HG03060 (cell line): ENCODE data around the gene CMTM6.
"Not testable (repeated sequence)": the region's sequence is repeated elsewhere in the genome, so short reads cannot be mapped to it uniquely, and the experiment has no call there.

Source experiments
- ATAC-seq: cut with Tn5 transposase; IDR thresholded peaks from one replicate; pipeline ENCODE4 v1.9.1; 2021; ENCODE audit warnings: low read depth, moderate number of reproducible peaks; ENCODE audit not compliant: unreplicated experiment

The CMTM6 gene

DNA sequence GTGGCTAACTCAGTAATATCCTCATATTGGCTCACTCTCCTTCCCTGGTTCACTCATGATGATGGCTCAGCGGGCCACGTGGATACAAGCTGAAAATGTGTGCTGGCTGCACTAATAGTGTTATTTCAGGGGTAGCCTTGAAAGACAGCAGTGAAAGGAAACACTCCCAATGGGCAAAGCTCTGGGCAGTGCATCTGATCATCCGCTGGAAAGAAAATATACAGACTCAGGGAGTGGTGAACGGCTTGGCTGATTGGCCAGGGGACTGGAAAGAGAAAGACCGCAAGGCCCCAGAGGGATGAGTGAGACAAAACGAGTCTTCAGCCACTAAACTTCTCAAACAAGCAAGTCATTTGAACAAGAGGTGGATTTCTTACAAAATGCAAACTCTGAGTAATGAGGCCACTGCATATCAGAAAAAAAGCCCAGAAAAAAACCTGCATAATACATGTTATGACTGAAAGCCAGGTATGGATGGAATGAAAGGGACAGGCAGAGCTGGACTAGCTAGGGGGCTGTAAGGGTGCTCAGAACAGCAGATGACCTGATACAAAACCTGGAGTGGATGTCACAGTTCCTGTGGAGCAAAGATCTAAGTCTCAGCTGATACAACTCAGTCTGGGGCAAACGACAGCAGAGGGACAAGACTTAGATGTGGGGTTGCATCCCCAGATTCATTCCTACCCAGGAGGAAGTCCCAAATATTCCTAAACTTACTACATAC, 33.3 kb downstream of the CMTM6 start:
- no peak for ATAC-seq

DNA sequence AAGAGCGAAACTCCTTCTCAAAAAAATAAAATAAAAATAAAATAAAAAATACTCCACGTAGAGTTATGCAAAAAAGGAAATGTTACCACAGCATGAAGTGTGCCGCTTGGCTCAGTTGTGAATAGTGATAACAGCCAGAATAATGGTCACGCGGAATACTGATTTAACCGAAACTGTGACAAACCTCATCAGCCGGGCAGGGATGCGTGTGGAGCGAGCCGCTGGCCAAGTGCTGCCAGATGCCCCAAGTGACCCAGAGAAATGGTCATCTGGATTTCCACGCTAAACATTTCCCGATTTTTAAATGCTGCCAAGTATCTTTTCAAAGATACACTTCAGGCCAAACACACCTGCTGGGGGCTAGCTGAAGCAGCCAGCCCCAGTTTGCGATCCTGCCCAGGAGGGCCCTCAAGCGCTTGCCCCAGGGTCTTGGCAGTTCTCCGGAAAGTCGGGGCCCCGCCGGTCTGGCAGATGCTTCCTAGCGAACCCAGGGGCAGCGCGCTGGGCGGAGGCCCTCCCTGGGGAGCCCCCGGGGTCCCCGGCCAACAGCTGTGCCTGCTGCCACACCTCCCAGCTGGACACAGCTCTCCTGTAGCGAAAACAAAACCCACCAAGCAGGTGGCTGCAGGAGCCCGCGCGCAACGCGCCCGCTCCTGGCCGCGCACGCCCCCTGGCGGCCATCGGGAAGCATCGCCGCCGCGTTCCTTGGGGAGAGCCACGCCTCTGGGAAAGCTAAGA, 35.1 kb downstream of the CMTM6 start:
- no peak for ATAC-seq

DNA sequence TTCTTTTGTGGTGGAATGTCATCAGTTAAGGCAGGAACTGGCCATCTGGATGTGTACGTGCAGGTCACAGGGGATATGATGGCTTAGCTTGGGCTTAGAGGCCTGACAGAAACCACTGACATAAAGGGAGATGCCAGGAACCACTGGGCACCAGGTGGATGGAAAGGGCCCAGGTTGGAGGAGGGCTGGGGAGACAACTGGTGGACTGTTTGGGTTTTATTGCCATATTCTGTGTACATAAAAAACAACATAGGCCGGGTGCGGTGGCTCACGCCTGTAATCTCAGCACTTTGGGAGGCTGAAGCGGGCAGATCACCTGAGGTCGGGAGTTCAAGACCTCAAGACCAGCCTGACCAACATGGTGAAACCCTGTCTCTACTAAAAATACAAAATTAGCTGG, 35.8 kb downstream of the CMTM6 start:
- not testable (repeated sequence) for ATAC-seq

DNA sequence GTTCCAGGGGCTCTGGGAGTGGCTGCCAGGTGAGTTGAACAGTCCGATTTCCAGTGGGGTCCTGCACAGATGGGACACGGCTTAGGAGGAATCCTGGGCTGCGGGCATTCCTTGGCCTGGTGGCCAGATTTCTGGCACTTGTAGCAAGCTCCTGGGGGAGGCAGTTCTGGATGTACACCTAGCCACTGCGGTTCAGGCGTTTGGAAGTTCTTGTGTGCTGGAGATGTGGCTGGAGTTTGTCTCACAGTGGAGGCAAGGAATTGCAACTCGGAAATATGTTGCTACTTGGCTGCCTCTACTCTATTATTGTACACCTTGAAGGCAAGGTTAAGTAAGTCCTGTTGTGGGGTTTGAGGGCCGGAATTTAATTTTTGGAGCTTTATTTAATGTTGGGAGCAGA, 37.9 kb downstream of the CMTM6 start:
- ATAC-seq: not testable (repeated sequence)

DNA sequence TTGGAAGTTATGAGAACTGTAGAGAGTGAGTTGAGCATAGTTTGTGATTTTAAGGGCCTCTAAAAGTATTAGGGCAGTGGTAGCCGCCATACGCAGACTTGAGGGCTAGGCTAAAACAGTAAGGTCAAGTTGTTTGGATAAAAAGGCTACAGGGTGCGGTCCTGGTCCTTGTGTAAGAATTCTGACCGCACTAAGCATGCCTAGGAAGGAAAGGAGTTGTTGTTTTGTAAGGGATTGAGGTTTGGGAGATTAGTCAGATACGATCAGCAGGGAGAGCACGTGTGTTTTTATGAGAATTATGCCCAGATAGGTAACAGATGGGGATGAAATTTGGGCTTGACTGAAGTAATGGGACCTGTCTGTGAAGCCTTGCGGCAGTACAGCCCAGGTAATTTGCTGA, 39.2 kb downstream of the CMTM6 start:
- ATAC-seq: not testable (repeated sequence)

DNA sequence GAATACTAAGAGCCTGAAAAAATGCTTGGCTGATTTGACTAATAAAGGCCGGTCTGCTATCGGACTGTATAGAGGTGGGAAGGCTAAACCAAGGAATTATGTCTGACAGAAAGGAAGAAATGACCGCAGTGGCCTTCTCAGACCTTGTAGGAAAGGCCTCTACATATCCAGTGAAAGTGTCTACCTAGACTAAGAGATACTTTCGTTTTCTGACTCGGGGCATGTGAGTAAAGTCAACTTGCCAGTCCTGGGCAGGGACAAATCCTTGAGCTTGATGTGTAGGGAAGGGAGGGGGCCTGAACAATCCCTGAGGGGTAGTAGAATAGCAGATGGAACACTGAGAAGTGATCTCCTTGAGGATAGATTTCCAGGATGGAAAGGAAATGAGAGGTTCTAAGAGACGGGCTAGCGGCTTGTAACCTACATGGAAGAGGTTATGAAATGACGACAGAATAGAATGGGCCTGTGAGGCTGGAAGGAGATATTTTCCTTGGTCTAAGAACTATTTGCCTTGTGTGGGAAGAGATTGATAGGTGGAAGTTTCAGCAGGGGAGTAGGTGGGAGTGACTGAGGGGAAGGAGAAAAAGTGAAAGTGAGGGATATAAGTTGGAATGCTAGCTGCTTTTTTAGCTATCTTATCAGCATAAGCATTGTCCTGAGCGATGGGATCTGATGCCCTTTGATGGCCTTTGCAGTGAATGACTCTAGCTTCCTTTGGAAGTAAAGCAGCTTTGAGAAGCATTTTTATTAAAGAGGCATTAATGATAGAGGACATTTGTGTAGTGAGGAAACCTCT, 40.3 kb downstream of the CMTM6 start:
- ATAC-seq: not testable (repeated sequence)

DNA sequence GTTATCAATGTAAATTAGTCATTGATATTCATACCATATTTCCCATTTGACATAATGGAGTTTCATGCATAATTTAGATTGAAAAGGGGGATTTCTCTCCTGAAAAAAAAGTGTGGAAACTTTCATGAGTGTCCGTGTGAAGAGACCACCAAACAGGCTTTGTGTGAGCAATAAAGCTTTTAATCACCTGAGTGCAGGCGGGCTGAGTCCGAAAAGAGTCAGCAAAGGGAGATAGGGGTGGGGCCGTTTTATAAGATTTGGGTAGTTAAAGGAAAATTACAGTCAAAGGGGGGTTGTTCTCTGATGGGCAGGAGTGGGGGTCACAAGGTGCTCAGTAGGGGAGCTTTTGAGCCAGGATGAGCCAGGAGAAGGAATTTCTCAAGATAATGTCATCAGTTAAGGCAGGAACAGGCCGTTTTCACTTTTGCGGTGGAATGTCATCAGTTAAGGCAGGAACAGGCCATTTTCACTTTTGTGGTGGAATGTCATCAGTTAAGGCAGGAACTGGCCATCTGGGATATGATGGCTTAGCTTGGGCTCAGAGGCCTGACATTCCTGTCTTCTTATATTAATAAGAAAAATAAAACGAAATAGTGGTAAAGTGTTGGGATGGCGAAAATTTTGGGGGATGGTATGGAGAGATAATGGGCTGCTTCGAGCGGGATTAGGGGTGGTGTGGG, 41.7 kb downstream of the CMTM6 start:
- ATAC-seq: not testable (repeated sequence)

DNA sequence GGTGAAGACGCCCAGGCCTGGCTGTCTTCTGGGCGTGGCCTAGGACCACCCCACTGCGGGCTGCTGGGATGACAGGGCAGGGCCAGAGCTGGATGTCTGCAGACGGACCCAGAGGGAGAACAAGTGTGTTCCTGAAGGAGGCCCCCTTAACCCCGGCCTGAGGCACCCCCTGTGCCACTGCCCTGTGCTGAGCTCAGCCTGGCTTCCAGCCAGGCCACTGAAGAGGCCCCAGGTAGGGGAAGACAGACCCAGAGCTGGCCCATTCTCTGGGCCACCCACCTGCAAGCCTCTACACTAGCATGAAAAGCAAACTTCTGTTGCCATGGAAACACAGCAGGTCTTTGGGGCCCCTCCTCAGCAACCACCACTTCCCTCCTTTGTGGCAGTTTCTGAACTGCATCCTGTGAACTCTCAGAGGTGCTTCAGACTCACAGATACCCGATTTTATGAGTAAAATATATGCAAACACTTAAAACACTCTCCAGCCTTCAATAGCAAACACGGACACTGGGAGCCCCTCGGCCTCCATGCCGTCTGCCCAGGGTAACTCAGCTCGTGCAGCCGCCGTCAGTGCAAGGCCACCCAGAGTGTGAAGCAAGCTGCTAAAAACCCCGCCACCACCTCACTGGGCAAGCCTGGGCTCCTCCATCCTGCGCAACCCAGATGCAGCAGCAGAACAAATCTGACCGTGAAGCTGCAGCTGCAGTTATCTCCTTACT, 42.5 kb downstream of the CMTM6 start:
- ATAC-seq: no peak

DNA sequence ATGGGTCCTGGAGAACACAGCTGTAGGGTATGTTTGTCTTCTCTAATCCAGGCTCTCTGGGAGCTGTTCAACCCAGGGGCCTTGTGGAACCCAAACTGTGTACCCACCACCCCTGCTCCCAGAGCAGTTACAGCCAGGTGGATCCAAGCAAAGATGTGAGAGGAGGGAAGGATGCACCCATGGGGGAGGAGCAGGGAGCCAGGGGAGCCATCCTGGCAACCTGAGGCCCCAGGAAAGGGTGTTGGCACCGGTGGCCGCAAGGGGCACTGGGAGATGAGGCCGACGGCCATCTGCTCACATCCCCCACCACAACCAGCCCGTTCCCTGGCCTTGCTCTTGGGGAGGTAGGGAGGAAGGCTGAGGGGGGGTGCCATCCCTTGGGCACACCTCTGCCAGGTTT, 43.2 kb downstream of the CMTM6 start:
- ATAC-seq: no peak

DNA sequence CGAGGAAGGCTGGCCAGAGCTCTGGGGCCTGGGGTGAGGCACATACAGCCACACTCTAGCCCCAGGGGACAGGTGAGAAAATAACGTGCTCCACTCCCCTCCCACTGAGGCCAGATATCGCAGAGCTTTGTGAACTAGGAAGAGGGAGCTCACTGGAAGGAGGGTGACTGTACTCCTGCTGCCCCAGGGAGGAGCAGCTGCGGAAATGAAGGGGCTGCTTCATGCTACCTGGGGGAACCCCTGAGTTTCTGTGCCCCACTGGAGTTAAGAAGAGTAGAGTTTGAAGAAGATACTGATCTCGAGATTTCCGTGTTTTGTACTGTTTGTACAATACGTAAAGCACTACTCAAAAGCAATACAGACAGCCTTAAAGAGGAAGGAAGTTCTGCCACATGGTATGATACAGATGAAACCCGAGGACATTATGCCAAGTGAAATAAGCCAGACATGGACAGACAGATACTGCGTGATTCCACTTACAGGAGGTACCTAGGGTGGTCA, 44.6 kb downstream of the CMTM6 start:
- no peak for ATAC-seq

DNA sequence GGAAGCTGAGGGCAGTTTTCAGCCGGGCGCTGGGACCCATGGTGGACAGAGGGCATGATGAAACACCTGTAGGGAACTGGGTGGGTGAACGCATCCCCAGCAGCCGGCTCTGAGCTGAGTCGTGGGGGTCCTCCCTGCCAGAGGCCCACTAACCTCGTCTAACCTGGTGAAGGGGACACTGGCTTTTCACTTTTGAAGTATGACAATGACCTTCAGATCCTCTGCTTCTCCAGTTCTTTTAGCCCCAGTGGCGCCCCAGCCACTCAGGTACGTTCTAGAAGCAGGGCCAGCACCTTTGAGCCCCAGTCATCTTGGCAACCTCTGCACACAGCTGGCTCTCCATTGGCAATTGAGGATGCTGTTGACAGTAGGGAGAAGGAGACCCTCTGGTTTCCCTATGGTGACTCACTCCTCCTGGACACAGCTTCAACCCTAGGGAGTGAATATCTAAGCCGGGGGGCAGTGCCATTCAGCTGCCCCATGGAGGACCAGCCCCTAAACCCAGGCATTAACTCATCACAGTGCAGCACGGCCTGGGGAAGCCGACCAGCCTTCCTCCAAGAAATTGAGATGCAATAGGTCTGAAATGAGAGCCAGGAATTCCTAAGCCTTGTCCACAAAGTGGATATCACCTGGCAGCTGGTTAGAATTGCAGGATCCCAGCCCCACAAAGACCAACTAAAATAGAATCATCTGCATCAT, 46.1 kb downstream of the CMTM6 start:
- no peak for ATAC-seq

DNA sequence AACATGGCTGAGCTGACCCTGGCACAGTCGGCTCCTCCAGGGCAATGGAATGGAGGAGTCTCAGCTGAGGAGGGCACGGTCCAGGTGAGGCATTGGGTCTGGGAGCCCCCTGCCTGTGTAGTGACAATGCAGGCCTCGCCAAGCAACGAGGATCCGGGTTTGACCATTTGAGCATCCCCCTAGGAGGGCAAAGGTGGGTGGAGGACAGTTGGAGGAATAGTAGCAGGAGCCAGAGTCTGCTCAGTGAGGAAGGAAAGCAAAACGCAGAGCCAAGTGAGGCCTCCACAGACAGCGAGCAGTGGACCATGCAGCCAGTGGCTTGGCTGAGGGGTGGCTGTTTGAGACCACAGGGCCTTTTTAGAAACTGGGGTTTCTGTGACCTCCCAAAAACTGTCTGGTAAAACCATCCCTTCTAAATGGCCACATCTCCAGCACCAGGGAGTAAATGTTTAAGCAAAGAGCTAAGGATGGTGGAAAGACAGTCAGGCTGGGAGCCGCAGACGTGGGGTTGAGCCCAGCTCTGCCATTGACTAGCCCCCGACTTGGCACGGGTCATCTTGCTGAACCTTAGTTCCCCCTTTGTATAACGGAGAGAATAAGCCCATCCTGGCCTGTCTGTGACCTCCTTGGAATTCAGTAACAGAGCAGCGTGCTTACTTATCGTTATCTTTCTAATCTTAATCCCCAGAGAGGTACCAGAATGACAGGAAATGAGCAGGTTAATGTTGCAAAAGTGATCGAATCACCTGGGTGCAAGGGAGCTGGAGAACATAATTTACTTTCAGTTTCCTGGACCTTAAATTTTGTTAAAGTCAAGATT, 46.8 kb downstream of the CMTM6 start:
- no peak for ATAC-seq

DNA sequence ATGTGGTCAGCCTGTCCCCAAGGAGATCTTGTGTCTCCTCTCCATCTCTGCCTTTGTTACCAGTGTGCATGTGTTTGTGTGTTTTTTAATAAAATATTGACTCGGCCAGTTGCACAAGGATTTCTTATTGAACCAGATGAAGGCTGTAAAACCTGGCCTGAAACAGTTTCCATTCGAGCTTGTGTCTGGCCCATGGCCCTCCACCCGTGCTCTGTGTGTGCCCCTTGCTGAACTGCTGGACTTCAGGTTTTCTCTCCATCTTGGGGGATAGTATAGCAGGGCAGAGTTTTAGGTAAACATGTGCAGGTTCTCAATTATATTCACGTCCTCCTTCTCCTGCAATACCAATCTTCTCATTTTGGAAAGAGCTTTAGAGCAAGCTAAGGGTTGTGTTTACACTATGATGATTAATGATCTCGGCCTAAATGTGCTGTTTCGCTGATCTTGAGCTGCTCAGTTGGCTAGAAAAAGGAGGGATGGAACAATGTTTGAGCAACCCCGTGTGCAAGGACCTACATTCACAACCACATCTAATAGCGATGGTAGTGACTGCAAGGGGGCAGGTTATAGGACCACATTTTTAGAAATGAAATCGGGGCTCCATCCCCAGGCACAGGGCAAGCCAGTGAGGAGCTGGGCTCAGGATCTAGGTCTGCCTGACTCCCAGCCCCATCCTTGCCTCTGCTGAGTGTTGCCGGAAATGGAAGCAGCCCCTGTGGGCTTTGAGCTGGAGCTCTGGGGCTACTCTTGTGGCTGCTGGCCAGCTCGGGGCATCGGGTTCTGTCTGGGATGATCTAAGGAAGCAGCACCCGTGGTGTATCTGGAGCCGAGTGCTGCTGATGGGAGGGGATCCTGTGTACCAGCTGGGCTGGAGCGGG, 47.7 kb downstream of the CMTM6 start:
- no peak for ATAC-seq

DNA sequence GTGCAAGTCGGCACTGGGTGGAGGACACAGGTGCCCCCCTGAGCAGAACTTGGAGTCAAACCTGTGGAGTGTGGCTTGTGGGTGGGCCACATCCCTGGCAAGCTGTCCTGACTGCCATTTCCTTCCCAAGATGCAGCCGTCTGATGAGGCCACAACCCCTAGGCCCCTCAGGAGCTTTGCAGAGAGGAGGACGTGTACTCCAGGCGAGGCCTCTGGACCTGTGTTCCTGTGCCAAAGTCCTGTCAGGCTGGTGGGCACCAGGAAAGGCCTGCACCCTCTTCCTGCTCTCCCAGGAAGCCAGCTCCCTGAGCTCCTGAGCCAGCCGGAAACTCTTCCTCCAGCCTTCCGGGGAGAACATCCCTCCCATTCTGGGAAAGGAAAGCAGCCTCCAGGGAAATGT, 48.5 kb downstream of the CMTM6 start:
- ATAC-seq: no peak

DNA sequence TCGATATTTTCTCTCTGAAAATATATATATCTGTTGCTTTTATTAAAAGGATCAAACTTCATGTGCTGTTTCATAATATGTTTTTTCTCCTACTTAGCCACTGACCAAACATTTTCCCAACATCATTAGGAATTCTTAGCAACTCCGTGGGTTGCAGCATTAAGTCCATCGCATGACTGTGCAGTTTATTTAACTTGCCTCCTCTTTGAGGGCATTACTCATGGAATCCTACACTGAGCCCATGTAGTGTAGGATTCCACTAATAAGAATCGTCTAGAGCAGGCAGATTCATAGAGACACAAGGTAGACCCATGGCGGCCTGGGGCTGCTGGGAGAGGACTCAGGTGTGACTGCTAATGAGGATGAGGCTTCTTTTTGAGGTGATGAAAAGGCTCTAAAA, 49.3 kb downstream of the CMTM6 start:
- no peak for ATAC-seq

DNA sequence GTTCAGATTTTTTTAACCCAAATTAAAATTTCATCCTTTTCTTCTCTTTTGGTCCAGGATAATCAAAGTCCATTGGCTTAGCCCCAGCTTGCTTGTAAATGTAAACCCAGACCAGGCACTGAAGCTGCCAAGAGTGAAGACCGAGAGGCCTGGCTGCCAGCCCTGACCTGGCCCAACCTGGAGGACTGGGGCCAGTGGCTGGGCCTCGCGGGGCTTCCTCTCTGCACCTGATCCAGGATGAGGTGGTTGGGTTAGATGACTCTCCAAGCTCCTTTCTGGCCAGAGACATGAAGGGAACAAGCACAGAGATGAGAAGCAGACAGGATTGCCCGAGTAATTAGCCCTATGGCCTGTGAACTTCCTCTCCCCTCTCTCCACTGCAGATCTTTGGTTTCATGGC, 50.6 kb downstream of the CMTM6 start:
- ATAC-seq: no peak

DNA sequence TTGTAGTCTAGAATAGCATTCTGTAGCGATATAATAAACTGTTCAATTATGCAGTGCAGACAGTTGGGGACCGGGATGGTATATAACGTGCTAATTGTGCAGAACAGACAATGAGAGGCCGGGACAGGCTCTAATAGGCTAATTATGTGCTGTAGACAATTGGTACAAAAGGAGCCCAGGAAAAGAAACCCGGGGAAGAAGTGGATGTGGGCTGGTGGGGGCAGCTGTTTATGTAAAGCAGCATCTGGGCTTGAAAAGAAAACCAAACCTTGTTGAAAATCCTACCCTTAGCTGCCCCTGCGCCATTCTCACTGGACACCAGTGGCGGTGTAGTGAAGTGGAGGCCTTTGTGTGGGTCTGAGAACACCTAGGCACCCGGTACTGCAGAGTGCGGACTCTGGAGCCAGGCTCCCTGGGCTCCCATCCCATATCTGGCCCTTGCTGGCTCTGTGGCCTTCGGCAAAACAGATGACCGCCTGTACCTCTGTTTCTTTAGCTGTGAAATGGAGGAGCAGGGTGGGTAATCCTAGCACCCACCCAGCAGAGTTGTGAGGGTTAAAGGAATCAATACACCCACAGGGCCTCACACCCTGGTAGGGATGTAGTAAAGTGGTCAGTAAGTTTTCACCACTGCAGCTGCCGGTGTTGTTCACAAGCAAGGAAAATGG, 51.5 kb downstream of the CMTM6 start:
- ATAC-seq: no peak
